ES-I3 (cell line): ENCODE data around the gene ASTN2.
"Not testable (repeated sequence)": the region's sequence is repeated elsewhere in the genome, so short reads cannot be mapped to it uniquely, and the experiment has no call there.

Experiments used
- H3K36me3 ChIP-seq: 2 replicates; pipeline ENCODE4 v1.6.1; 2013; ENCODE audit warnings: mild to moderate bottlenecking, low read length, control low read depth, moderate library complexity; ENCODE audit not compliant: insufficient read depth
- H3K4me1 ChIP-seq: 2 replicates; pipeline ENCODE4 v1.6.1; 2013; ENCODE audit warnings: mild to moderate bottlenecking, control low read depth, low read length; ENCODE audit not compliant: insufficient read depth
- H3K9ac ChIP-seq: 2 replicates; pipeline ENCODE4 v1.6.1; 2013; ENCODE audit warnings: low read depth, mild to moderate bottlenecking, low read length, moderate library complexity
- H3K9me3 ChIP-seq: 2 replicates; pipeline ENCODE4 v1.6.1; 2013; ENCODE audit warnings: mild to moderate bottlenecking, low read length, moderate library complexity; ENCODE audit not compliant: control insufficient read depth, insufficient read depth

The ASTN2 gene

GRCh38 chr9:116464987-116465571, 949.8 kb downstream of the ASTN2 start:
- H3K9me3 ChIP-seq = no peaks in the 10 kb centered on the region
- H3K9ac ChIP-seq = no peak overlapping the region
- peaks cover 14% of the 10 kb centered on the region; the same call in 1 of the 2 replicates for H3K4me1 ChIP-seq
- no peaks in the 10 kb centered on the region for H3K36me3 ChIP-seq

- H3K9ac ChIP-seq = no peak overlapping the region
- no peaks in the 10 kb centered on the region for H3K9me3 ChIP-seq
- peaks cover 11% of the 10 kb centered on the region; the same call in 1 of the 2 replicates for H3K4me1 ChIP-seq
- H3K36me3 ChIP-seq = no peaks in the 10 kb centered on the region
Observed at GRCh38 chr9:116464423-116464822, 950.4 kb downstream of the ASTN2 start.

- H3K36me3 ChIP-seq = no peaks in the 10 kb centered on the region
- H3K9ac ChIP-seq = no peak overlapping the region
- H3K4me1 ChIP-seq = no peaks in the 10 kb centered on the region
- peaks cover under 1% of the 10 kb centered on the region; the same call in 1 of the 2 replicates for H3K9me3 ChIP-seq
Observed at GRCh38 chr9:116461632-116462031, 953.2 kb downstream of the ASTN2 start.

GRCh38 chr9:116460026-116460425, 954.8 kb downstream of the ASTN2 start:
- no peaks in the 10 kb centered on the region for H3K36me3 ChIP-seq
- H3K4me1 ChIP-seq = no peaks in the 10 kb centered on the region
- no peak overlapping the region for H3K9ac ChIP-seq
- peaks cover 4% of the 10 kb centered on the region; the same call in 1 of the 2 replicates for H3K9me3 ChIP-seq

GRCh38 chr9:116459576-116459975, 955.3 kb downstream of the ASTN2 start:
- Histone ChIP-seq H3K36me3 (no peaks in the 10 kb centered on the region), H3K4me1 (no peaks in the 10 kb centered on the region)

GRCh38 chr9:116456490-116457088, 958.3 kb downstream of the ASTN2 start:
- no peak overlapping the region for H3K9ac ChIP-seq
- no peaks in the 10 kb centered on the region for H3K36me3 ChIP-seq
- H3K4me1 ChIP-seq = peaks cover 6% of the 10 kb centered on the region
- peaks cover 4% of the 10 kb centered on the region for H3K9me3 ChIP-seq

More at GRCh38 chr9:116459576-116459975, 955.3 kb downstream of the ASTN2 start:
- peaks cover 4% of the 10 kb centered on the region; the same call in 1 of the 2 replicates for H3K9me3 ChIP-seq
- no peak overlapping the region for H3K9ac ChIP-seq

GRCh38 chr9:116454539-116454938, 960.3 kb downstream of the ASTN2 start:
- H3K4me1 ChIP-seq, H3K36me3 ChIP-seq: not testable (repeated sequence)

GRCh38 chr9:116453785-116454184, 961.1 kb downstream of the ASTN2 start:
- Histone ChIP-seq H3K9ac (no peak overlapping the region), H3K36me3 (no peaks in the 10 kb centered on the region), H3K9me3 (peaks cover 4% of the 10 kb centered on the region), H3K4me1 (peaks cover 6% of the 10 kb centered on the region)

More at GRCh38 chr9:116454539-116454938, 960.3 kb downstream of the ASTN2 start:
- H3K9ac ChIP-seq, H3K9me3 ChIP-seq: not testable (repeated sequence)

GRCh38 chr9:116452634-116453033, 962.2 kb downstream of the ASTN2 start:
- Histone ChIP-seq H3K9ac (no peak overlapping the region), H3K4me1 (peaks cover 6% of the 10 kb centered on the region), H3K9me3 (peaks cover 4% of the 10 kb centered on the region), H3K36me3 (no peaks in the 10 kb centered on the region)

GRCh38 chr9:116452227-116452626, 962.6 kb downstream of the ASTN2 start:
- H3K36me3 ChIP-seq = no peaks in the 10 kb centered on the region
- H3K9ac ChIP-seq = no peak overlapping the region

GRCh38 chr9:116451500-116452115, 963.2 kb downstream of the ASTN2 start:
- peaks cover 3% of the 10 kb centered on the region for H3K9me3 ChIP-seq
- H3K4me1 ChIP-seq = peaks cover 6% of the 10 kb centered on the region
- H3K36me3 ChIP-seq = no peaks in the 10 kb centered on the region
- H3K9ac ChIP-seq = no peak overlapping the region

More at GRCh38 chr9:116452227-116452626, 962.6 kb downstream of the ASTN2 start:
- peaks cover 4% of the 10 kb centered on the region for H3K9me3 ChIP-seq
- peaks cover 6% of the 10 kb centered on the region for H3K4me1 ChIP-seq

- H3K9ac ChIP-seq = no peak overlapping the region
- no peaks in the 10 kb centered on the region for H3K36me3 ChIP-seq
- H3K9me3 ChIP-seq = no peaks in the 10 kb centered on the region; the same call in 1 of the 2 replicates
- H3K4me1 ChIP-seq = peaks cover 6% of the 10 kb centered on the region
Observed at GRCh38 chr9:116450378-116451139, 964.3 kb downstream of the ASTN2 start.

GRCh38 chr9:116449949-116450348, 964.9 kb downstream of the ASTN2 start:
- no peaks in the 10 kb centered on the region; the same call in 1 of the 2 replicates for H3K9me3 ChIP-seq

GRCh38 chr9:116448431-116448830, 966.4 kb downstream of the ASTN2 start:
- Histone ChIP-seq H3K36me3 (no peaks in the 10 kb centered on the region), H3K9me3 (no peaks in the 10 kb centered on the region), H3K9ac (no peak overlapping the region), H3K4me1 (peaks cover 6% of the 10 kb centered on the region)

More at GRCh38 chr9:116449949-116450348, 964.9 kb downstream of the ASTN2 start:
- Histone ChIP-seq H3K36me3 (no peaks in the 10 kb centered on the region), H3K4me1 (peaks cover 6% of the 10 kb centered on the region), H3K9ac (no peak overlapping the region)
